ENCODE data around the gene GAST. TPM values are rescaled to one million over a fixed set of nuclear protein-coding genes. Genes with fewer than 3 reads are reported as not detected.
A peak's percentile ranks its signal among the peaks of the same experiment; 100 is the strongest.

The GAST gene
- total and polyA plus RNA-seq, 9 of the 15 experiments (the other 6 are each of a cell fraction or from before 2014, with no cell fraction given): not detected

- TF ChIP-seq ZNF592 (IDR thresholded peaks at IDR 0.05): peak; percentile 78
- no peak; the same call in 1 of the 2 replicates for TF ChIP-seq PHF8 (IDR thresholded peaks at IDR 0.05; ENCODE audit: borderline replicate concordance, low read length)
Observed at GRCh38 chr17:41687828-41688640, 24.1 kb upstream of the GAST start (continued).
